H9 (cell line): Measurements from ENCODE around the gene NAIF1. TPM values are rescaled to one million over a fixed set of nuclear protein-coding genes. Genes with fewer than 3 reads are reported as not detected.
A peak's percentile ranks its signal among the peaks of the same experiment; 100 is the strongest.

ENCODE experiments used
- DNase-seq: peaks from one replicate; pipeline ENCODE4 v3.0.0-alpha.2; 2017
- H2AFZ ChIP-seq: one replicate; pipeline ENCODE4 v1.6.1; 2013; ENCODE audit warnings: mild to moderate bottlenecking, low read length, control low read depth, moderate library complexity
- H2AK5ac ChIP-seq: 2 replicates; pipeline ENCODE4 v1.6.1; 2013; ENCODE audit warnings: low read length, control low read depth, mixed read lengths; ENCODE audit not compliant: insufficient read length
- H2BK120ac ChIP-seq: one replicate; pipeline ENCODE4 v1.6.1; 2013; ENCODE audit warnings: low read depth, mild to moderate bottlenecking, low read length, control low read depth, inconsistent platforms; ENCODE audit not compliant: poor library complexity, severe bottlenecking
- H2BK12ac ChIP-seq: 2 replicates; pipeline ENCODE4 v1.6.1; 2013; ENCODE audit warnings: low read length, control low read depth, mixed read lengths, low read depth; ENCODE audit not compliant: insufficient read length
- H2BK15ac ChIP-seq: 2 replicates; pipeline ENCODE4 v1.6.1; 2013; ENCODE audit warnings: low read depth, low read length, control low read depth
- H2BK20ac ChIP-seq: one replicate; pipeline ENCODE4 v1.6.1; 2013; ENCODE audit warnings: low read depth, mild to moderate bottlenecking, low read length, control low read depth, inconsistent platforms; ENCODE audit not compliant: poor library complexity, severe bottlenecking
- H2BK5ac ChIP-seq: 2 replicates; pipeline ENCODE4 v1.6.1; 2013; ENCODE audit warnings: low read length, control low read depth, mixed read lengths; ENCODE audit not compliant: insufficient read length
- H3K14ac ChIP-seq: 2 replicates; pipeline ENCODE4 v1.6.1; 2013; ENCODE audit warnings: low read length, control low read depth; ENCODE audit not compliant: insufficient read depth
- H3K18ac ChIP-seq: 2 replicates; pipeline ENCODE4 v1.6.1; 2013; ENCODE audit warnings: low read depth, mild to moderate bottlenecking, mixed read lengths, low read length, control low read depth; ENCODE audit not compliant: insufficient read length
- H3K23ac ChIP-seq: 2 replicates; pipeline ENCODE4 v1.6.1; 2013; ENCODE audit warnings: low read length, control low read depth, mixed read lengths, low read depth; ENCODE audit not compliant: insufficient read length
- H3K23me2 ChIP-seq: 2 replicates; pipeline ENCODE4 v1.6.1; 2013; ENCODE audit warnings: low read depth, mild to moderate bottlenecking, mixed read lengths, low read length, control low read depth; ENCODE audit not compliant: insufficient read length, poor library complexity, severe bottlenecking
- H3K27ac ChIP-seq: 2 replicates; pipeline ENCODE4 v1.5.1; 2013; ENCODE audit warnings: low read length, control low read depth, mixed read lengths, low read depth; ENCODE audit not compliant: insufficient read length
- H3K27me3 ChIP-seq: 2 replicates; pipeline ENCODE4 v1.6.1; 2013; ENCODE audit warnings: low read length, control low read depth, inconsistent platforms; ENCODE audit not compliant: insufficient read depth
- H3K4ac ChIP-seq: 2 replicates; pipeline ENCODE4 v1.6.1; 2013; ENCODE audit warnings: low read depth, mild to moderate bottlenecking, control low read depth, inconsistent platforms, low read length, moderate library complexity
- H3K4me1 ChIP-seq: 2 replicates; pipeline ENCODE4 v1.6.1; 2013; ENCODE audit warnings: low read length, control low read depth, inconsistent platforms; ENCODE audit not compliant: insufficient read depth
- H3K4me2 ChIP-seq: 2 replicates; pipeline ENCODE4 v1.6.1; 2013; ENCODE audit warnings: low read length, control low read depth, mixed read lengths; ENCODE audit not compliant: insufficient read length, insufficient read depth
- H3K56ac ChIP-seq: 2 replicates; pipeline ENCODE4 v1.6.1; 2013; ENCODE audit warnings: low read depth, mild to moderate bottlenecking, mixed read lengths, low read length, control low read depth; ENCODE audit not compliant: insufficient read length
- H3K79me1 ChIP-seq: 2 replicates; pipeline ENCODE4 v1.6.1; 2013; ENCODE audit warnings: low read depth, mild to moderate bottlenecking, moderate library complexity, low read length, control low read depth, inconsistent platforms; ENCODE audit not compliant: insufficient read depth, poor library complexity, severe bottlenecking
- H3K79me2 ChIP-seq: 2 replicates; pipeline ENCODE4 v1.6.1; 2013; ENCODE audit warnings: low read length, control low read depth, inconsistent platforms; ENCODE audit not compliant: insufficient read depth
- H3K9ac ChIP-seq: 2 replicates; pipeline ENCODE4 v1.6.1; 2013; ENCODE audit warnings: low read length, control low read depth, mixed read lengths; ENCODE audit not compliant: insufficient read length; ENCODE audit errors: extremely low read depth
- H3K9me3 ChIP-seq: one replicate; pipeline ENCODE4 v1.6.1; 2013; ENCODE audit warnings: low read depth, low read length, inconsistent platforms; ENCODE audit not compliant: control insufficient read depth
- H3T11ph ChIP-seq: one replicate; pipeline ENCODE4 v1.6.1; 2013; ENCODE audit warnings: mild to moderate bottlenecking, low read length, control low read depth, inconsistent platforms
- H4K20me1 ChIP-seq: one replicate; pipeline ENCODE4 v1.6.1; 2013; ENCODE audit not compliant: control insufficient read depth, insufficient read length, insufficient read depth
- H4K5ac ChIP-seq: 2 replicates; pipeline ENCODE4 v1.6.1; 2013; ENCODE audit warnings: low read depth, mild to moderate bottlenecking, mixed read lengths, low read length, control low read depth; ENCODE audit not compliant: insufficient read length
- H4K8ac ChIP-seq: replicated peaks from 2 replicates; pipeline ENCODE4 v1.6.1; 2013; ENCODE audit warnings: low read length, control low read depth, mixed read lengths, low read depth; ENCODE audit not compliant: insufficient read length
- H4K91ac ChIP-seq: 2 replicates; pipeline ENCODE4 v1.6.1; 2013; ENCODE audit warnings: low read depth, mild to moderate bottlenecking, moderate library complexity, mixed read lengths, low read length, control low read depth; ENCODE audit not compliant: insufficient read length
- H3K27ac Mint-ChIP-seq, 3 experiments: 2 replicates in 2 of 3; 3 replicates in 1 of 3; pipeline ENCODE4 v1.8.0; 2020 to 2021; ENCODE audit warnings: mixed read lengths in 3 of 3, mild to moderate bottlenecking in 1 of 3, moderate library complexity in 1 of 3
- H3K27me3 Mint-ChIP-seq: 2 replicates; pipeline ENCODE4 v1.8.0; 2021; ENCODE audit warnings: low read depth, mild to moderate bottlenecking, moderate library complexity, mixed read lengths
- H3K36me3 Mint-ChIP-seq, 3 experiments: 2 replicates in 2 of 3; 3 replicates in 1 of 3; pipeline ENCODE4 v1.8.0; 2020 to 2021; ENCODE audit warnings: low read depth in 3 of 3, mixed read lengths in 3 of 3; ENCODE audit not compliant: insufficient read depth in 1 of 3
- H3K4me1 Mint-ChIP-seq, 2 experiments: 2 replicates each; pipeline ENCODE4 v1.8.0; 2020; ENCODE audit warnings: mixed read lengths in 2 of 2
- H3K4me3 Mint-ChIP-seq, 2 experiments: 2 replicates in 1 of 2; 3 replicates in 1 of 2; pipeline ENCODE4 v1.8.0; 2020 to 2021; ENCODE audit warnings: mild to moderate bottlenecking in 2 of 2, mixed read lengths in 2 of 2, moderate library complexity in 1 of 2
- H3K9me3 Mint-ChIP-seq, 2 experiments: 2 replicates in 1 of 2; 3 replicates in 1 of 2; pipeline ENCODE4 v1.8.0; 2020; ENCODE audit warnings: mild to moderate bottlenecking in 2 of 2, mixed read lengths in 2 of 2, moderate library complexity in 1 of 2
- WGBS: extraction: QIAGEN DNeasy Blood & Tissue Kit; methylation state at CpG from one replicate; pipeline ENCODE4 v1.1.7; 2013; ENCODE audit warnings: missing lambda C conversion rate, low lambda C conversion rate, mixed read lengths; ENCODE audit not compliant: insufficient read length; ENCODE audit errors: extremely low coverage; 5-methylcytosine and 5-hydroxymethylcytosine counted together
- total RNA-seq: library from RNA; stranded (reverse); gene quantifications from 2 replicates; pipeline ENCODE4 v1.2.1, GENCODE V29; 2021
- TF ChIP-seq, protein P1 (sequence below): fragments of 200-600 bp; sonication (generic); conservative IDR thresholded peaks from 3 replicates; pipeline ENCODE4 v1.8.0; 2021; ENCODE audit warnings: antibody characterized with exemption, mild to moderate bottlenecking

The NAIF1 gene
- total RNA-seq, 1 experiment from 2014 or later = 6.3 TPM

DNA sequence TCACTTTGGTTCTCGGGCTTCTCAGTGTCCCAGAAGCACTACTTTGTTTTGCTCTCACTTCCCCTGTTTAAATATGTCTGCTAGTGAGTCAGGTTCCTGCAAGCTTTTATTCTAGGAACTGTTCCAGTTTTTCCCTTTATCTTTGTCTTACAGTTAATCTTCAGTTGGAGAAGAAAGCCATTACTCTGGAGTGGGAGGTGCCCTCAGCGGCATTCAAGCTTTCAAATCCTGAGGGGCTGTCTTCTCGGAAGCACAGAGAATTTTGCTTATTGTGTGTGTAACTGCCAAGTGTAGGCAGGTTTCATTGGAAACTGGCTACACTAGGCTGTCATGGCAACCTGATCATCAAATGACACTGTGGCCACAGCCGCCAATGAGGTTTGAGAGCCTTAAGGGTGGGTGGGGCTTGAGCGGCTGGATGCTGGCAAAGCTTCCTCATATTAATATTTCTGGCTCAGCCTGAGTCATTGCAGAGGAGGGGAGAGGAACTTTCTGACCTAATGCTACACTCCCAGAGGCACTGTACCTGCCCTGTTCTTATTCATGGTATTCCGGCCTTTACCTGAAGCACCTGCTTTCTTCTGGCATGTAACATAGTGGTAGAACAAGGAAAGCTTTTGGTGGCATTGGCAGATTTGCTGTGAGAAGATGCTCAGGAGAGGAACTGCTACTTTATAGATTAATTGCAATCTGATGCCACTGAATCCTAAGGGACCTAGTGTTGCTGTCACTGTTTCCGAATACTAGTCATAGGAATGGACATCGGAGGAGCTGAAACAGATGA is 27.2 kb upstream of the NAIF1 start:
- Histone ChIP-seq H3K27ac (no peak overlapping the region), H2BK20ac (no peak overlapping the region), H3K9me3 (no peaks in the 10 kb centered on the region), H4K8ac (no peak overlapping the region), H3K23ac (no peak overlapping the region), H2BK5ac (no peak overlapping the region), H3K79me2 (peaks cover 5% of the 10 kb centered on the region; the same call in 1 of the 2 replicates), H3K9ac (no peak overlapping the region), H3T11ph (no peak overlapping the region), H2BK120ac (peak overlapping the region; percentile 56), H3K4me1 (peaks cover 5% of the 10 kb centered on the region; the same call in 1 of the 2 replicates), H3K23me2 (peaks cover 10% of the 10 kb centered on the region), H4K20me1 (no peaks in the 10 kb centered on the region), H2AK5ac (no peak overlapping the region), H2BK12ac (no peak overlapping the region), H3K4me2 (no peak overlapping the region), H2BK15ac (no peak overlapping the region), H4K91ac (no peak overlapping the region), H3K14ac (no peak overlapping the region; the same call in 1 of the 2 replicates), H2AFZ (no peak overlapping the region), H3K56ac (no peak overlapping the region), H3K27me3 (no peaks in the 10 kb centered on the region), H4K5ac (no peak overlapping the region), H3K4ac (no peak overlapping the region; the same call in 1 of the 2 replicates), H3K79me1 (peaks cover 8% of the 10 kb centered on the region), H3K18ac (peak overlapping the region; percentile 87)
- no peak overlapping the region for H3K4me3 Mint-ChIP-seq
- H3K4me1 Mint-ChIP-seq = peaks cover 43 to 45% of the 10 kb centered on the region in 2 experiments
- TF ChIP-seq, protein P1, sequence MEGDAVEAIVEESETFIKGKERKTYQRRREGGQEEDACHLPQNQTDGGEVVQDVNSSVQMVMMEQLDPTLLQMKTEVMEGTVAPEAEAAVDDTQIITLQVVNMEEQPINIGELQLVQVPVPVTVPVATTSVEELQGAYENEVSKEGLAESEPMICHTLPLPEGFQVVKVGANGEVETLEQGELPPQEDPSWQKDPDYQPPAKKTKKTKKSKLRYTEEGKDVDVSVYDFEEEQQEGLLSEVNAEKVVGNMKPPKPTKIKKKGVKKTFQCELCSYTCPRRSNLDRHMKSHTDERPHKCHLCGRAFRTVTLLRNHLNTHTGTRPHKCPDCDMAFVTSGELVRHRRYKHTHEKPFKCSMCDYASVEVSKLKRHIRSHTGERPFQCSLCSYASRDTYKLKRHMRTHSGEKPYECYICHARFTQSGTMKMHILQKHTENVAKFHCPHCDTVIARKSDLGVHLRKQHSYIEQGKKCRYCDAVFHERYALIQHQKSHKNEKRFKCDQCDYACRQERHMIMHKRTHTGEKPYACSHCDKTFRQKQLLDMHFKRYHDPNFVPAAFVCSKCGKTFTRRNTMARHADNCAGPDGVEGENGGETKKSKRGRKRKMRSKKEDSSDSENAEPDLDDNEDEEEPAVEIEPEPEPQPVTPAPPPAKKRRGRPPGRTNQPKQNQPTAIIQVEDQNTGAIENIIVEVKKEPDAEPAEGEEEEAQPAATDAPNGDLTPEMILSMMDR = no peak
- peaks cover 0 to 1% (median 0%) of the 10 kb centered on the region in 3 experiments; a peak in 2 of 7 replicates for H3K36me3 Mint-ChIP-seq
- no CpG with 5 or more reads among the region's 8 CpGs for WGBS
- DNase-seq = peak; percentile 73
- H3K27me3 Mint-ChIP-seq = no peaks in the 10 kb centered on the region
- no peaks in the 10 kb centered on the region for H3K9me3 Mint-ChIP-seq
- H3K27ac Mint-ChIP-seq = peak overlapping the region; percentile 59 to 98 (median 90); a peak in 5 of 7 replicates
